ENCODE data around the gene ELK3. TPM values are rescaled to one million over a fixed set of nuclear protein-coding genes. Genes with fewer than 3 reads are reported as not detected.

The ELK3 gene
- total and polyA plus RNA-seq, 2 experiments from 2014 or later = 5.5 to 8.3 TPM

DNA sequence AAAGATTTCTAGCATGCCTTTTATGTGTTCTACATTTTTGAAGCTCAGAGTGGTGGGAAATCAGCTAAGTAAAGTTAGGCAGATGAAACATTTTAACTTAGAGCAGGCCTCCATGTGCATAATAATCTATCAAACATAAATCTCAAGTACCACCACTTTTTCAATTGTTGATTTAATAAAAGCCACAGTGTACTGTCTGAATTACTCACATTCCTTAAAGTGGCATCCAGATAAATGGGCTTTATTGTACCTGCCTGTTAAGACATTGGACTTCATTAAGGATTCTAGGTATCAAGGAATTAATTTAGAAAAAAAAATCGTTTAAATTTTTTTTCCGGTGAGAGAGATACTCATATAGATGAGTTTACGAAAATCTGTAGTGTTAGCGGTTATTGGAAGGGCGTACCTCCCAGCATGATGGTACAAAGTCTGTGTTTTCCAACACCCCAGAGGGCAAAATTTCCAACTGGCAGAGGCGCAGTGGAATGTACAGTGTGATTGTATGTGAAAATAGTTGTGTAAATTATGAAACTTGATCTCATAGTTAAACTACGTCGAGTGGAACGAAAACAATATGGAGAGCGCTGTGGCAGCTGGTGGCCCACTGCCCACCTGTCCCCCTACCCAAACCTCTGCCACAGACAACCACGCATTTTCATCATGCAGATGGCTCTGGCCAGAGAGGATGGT, 25.0 kb downstream of the ELK3 start:
- no peaks in the 10 kb centered on the region for H3F3A ChIP-seq (replicated peaks; ENCODE audit: low read depth)
- no peak overlapping the region for H3K4me3 ChIP-seq
- Mint-ChIP-seq H3K36me3 (ENCODE audit: low read depth) (no peaks in the 10 kb centered on the region; the same call in 2 of the 3 replicates), H3K27ac (no peak overlapping the region), H3K9me3 (no peaks in the 10 kb centered on the region), H3K27me3 (ENCODE audit: insufficient read depth, low read depth, poor library complexity) (peaks cover 6% of the 10 kb centered on the region), H3K4me3 (no peak overlapping the region), H3K4me1 (peaks cover 19% of the 10 kb centered on the region; the same call in 2 of the 3 replicates)
- H4K20me1 ChIP-seq (replicated peaks; ENCODE audit: insufficient read depth) = no peaks in the 10 kb centered on the region
- no peak for DNase-seq (ENCODE audit: low spot score)
- H3K36me3 ChIP-seq (ENCODE audit: insufficient read depth) = no peaks in the 10 kb centered on the region
- H3K27ac ChIP-seq (ENCODE audit: low read depth) = no peak overlapping the region
- ATAC-seq = no peak
- no peaks in the 10 kb centered on the region for H3K9me2 ChIP-seq (ENCODE audit: insufficient read depth)
- no peaks in the 10 kb centered on the region for H3K27me3 ChIP-seq (ENCODE audit: insufficient read depth)
- no peak overlapping the region for H2AFZ ChIP-seq
- TF ChIP-seq CREB1 (CRISPR knock-in tag; IDR thresholded peaks at IDR 0.05; ENCODE audit: low read depth) (no peak), POLR2AphosphoS5 (IDR thresholded peaks at IDR 0.05; ENCODE audit: low read depth) (no peak), NANOG (IDR thresholded peaks at IDR 0.05; ENCODE audit: borderline replicate concordance) (no peak), EZH2phosphoT487 (IDR thresholded peaks at IDR 0.05; ENCODE audit: unreplicated experiment) (no peak), ZNF331 (CRISPR knock-in tag; IDR thresholded peaks at IDR 0.05; ENCODE audit: low read depth) (no peak), ZNF114 (CRISPR knock-in tag; IDR thresholded peaks at IDR 0.05) (no peak), JUNB (IDR thresholded peaks at IDR 0.05; ENCODE audit: unreplicated experiment) (no peak), EZH2 (IDR thresholded peaks at IDR 0.05; ENCODE audit: low read depth, unreplicated experiment) (no peak), STAT1 (IDR thresholded peaks at IDR 0.05; ENCODE audit: unreplicated experiment) (no peak)
- TF ChIP-seq, protein P1, sequence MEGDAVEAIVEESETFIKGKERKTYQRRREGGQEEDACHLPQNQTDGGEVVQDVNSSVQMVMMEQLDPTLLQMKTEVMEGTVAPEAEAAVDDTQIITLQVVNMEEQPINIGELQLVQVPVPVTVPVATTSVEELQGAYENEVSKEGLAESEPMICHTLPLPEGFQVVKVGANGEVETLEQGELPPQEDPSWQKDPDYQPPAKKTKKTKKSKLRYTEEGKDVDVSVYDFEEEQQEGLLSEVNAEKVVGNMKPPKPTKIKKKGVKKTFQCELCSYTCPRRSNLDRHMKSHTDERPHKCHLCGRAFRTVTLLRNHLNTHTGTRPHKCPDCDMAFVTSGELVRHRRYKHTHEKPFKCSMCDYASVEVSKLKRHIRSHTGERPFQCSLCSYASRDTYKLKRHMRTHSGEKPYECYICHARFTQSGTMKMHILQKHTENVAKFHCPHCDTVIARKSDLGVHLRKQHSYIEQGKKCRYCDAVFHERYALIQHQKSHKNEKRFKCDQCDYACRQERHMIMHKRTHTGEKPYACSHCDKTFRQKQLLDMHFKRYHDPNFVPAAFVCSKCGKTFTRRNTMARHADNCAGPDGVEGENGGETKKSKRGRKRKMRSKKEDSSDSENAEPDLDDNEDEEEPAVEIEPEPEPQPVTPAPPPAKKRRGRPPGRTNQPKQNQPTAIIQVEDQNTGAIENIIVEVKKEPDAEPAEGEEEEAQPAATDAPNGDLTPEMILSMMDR (conservative IDR thresholded peaks at IDR 0.05; ENCODE audit: low read depth in 2 of 2) = no peak
- TF ChIP-seq, protein P2, sequence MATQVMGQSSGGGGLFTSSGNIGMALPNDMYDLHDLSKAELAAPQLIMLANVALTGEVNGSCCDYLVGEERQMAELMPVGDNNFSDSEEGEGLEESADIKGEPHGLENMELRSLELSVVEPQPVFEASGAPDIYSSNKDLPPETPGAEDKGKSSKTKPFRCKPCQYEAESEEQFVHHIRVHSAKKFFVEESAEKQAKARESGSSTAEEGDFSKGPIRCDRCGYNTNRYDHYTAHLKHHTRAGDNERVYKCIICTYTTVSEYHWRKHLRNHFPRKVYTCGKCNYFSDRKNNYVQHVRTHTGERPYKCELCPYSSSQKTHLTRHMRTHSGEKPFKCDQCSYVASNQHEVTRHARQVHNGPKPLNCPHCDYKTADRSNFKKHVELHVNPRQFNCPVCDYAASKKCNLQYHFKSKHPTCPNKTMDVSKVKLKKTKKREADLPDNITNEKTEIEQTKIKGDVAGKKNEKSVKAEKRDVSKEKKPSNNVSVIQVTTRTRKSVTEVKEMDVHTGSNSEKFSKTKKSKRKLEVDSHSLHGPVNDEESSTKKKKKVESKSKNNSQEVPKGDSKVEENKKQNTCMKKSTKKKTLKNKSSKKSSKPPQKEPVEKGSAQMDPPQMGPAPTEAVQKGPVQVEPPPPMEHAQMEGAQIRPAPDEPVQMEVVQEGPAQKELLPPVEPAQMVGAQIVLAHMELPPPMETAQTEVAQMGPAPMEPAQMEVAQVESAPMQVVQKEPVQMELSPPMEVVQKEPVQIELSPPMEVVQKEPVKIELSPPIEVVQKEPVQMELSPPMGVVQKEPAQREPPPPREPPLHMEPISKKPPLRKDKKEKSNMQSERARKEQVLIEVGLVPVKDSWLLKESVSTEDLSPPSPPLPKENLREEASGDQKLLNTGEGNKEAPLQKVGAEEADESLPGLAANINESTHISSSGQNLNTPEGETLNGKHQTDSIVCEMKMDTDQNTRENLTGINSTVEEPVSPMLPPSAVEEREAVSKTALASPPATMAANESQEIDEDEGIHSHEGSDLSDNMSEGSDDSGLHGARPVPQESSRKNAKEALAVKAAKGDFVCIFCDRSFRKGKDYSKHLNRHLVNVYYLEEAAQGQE (IDR thresholded peaks at IDR 0.05; ENCODE audit: unreplicated experiment) = no peak
- TF ChIP-seq, protein P3, sequence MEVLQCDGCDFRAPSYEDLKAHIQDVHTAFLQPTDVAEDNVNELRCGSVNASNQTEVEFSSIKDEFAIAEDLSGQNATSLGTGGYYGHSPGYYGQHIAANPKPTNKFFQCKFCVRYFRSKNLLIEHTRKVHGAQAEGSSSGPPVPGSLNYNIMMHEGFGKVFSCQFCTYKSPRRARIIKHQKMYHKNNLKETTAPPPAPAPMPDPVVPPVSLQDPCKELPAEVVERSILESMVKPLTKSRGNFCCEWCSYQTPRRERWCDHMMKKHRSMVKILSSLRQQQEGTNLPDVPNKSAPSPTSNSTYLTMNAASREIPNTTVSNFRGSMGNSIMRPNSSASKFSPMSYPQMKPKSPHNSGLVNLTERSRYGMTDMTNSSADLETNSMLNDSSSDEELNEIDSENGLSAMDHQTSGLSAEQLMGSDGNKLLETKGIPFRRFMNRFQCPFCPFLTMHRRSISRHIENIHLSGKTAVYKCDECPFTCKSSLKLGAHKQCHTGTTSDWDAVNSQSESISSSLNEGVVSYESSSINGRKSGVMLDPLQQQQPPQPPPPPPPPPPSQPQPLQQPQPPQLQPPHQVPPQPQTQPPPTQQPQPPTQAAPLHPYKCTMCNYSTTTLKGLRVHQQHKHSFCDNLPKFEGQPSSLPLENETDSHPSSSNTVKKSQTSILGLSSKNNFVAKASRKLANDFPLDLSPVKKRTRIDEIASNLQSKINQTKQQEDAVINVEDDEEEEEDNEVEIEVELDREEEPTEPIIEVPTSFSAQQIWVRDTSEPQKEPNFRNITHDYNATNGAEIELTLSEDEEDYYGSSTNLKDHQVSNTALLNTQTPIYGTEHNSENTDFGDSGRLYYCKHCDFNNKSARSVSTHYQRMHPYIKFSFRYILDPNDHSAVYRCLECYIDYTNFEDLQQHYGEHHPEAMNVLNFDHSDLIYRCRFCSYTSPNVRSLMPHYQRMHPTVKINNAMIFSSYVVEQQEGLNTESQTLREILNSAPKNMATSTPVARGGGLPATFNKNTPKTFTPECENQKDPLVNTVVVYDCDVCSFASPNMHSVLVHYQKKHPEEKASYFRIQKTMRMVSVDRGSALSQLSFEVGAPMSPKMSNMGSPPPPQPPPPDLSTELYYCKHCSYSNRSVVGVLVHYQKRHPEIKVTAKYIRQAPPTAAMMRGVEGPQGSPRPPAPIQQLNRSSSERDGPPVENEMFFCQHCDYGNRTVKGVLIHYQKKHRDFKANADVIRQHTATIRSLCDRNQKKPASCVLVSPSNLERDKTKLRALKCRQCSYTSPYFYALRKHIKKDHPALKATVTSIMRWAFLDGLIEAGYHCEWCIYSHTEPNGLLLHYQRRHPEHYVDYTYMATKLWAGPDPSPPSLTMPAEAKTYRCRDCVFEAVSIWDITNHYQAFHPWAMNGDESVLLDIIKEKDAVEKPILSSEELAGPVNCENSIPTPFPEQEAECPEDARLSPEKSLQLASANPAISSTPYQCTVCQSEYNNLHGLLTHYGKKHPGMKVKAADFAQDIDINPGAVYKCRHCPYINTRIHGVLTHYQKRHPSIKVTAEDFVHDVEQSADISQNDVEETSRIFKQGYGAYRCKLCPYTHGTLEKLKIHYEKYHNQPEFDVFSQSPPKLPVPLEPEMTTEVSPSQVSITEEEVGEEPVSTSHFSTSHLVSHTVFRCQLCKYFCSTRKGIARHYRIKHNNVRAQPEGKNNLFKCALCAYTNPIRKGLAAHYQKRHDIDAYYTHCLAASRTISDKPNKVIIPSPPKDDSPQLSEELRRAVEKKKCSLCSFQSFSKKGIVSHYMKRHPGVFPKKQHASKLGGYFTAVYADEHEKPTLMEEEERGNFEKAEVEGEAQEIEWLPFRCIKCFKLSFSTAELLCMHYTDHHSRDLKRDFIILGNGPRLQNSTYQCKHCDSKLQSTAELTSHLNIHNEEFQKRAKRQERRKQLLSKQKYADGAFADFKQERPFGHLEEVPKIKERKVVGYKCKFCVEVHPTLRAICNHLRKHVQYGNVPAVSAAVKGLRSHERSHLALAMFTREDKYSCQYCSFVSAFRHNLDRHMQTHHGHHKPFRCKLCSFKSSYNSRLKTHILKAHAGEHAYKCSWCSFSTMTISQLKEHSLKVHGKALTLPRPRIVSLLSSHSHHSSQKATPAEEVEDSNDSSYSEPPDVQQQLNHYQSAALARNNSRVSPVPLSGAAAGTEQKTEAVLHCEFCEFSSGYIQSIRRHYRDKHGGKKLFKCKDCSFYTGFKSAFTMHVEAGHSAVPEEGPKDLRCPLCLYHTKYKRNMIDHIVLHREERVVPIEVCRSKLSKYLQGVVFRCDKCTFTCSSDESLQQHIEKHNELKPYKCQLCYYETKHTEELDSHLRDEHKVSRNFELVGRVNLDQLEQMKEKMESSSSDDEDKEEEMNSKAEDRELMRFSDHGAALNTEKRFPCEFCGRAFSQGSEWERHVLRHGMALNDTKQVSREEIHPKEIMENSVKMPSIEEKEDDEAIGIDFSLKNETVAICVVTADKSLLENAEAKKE (CRISPR knock-in tag; IDR thresholded peaks at IDR 0.05) = no peak
- TF ChIP-seq, protein P4, sequence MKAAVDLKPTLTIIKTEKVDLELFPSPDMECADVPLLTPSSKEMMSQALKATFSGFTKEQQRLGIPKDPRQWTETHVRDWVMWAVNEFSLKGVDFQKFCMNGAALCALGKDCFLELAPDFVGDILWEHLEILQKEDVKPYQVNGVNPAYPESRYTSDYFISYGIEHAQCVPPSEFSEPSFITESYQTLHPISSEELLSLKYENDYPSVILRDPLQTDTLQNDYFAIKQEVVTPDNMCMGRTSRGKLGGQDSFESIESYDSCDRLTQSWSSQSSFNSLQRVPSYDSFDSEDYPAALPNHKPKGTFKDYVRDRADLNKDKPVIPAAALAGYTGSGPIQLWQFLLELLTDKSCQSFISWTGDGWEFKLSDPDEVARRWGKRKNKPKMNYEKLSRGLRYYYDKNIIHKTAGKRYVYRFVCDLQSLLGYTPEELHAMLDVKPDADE (IDR thresholded peaks at IDR 0.05) = no peak
- no peak overlapping the region for H3K4me2 ChIP-seq
- H3K4me1 ChIP-seq (ENCODE audit: insufficient read depth) = no peaks in the 10 kb centered on the region; the same call in none of the 2 replicates
- H3K79me2 ChIP-seq (replicated peaks; ENCODE audit: insufficient read depth) = no peaks in the 10 kb centered on the region

All from GM23338 (cell line).